HG02678 (cell line): Measurements from ENCODE around the gene RFC2.
A peak's percentile ranks its signal among the peaks of the same experiment; 100 is the strongest.
"Not testable (repeated sequence)": the region's sequence is repeated elsewhere in the genome, so short reads cannot be mapped to it uniquely, and the experiment has no call there.

Experiments
- ATAC-seq: cut with Tn5 transposase; IDR thresholded peaks from one replicate; pipeline ENCODE4 v1.9.1; 2021; ENCODE audit warnings: mild to moderate bottlenecking, moderate library complexity; ENCODE audit not compliant: unreplicated experiment

RFC2 gene

DNA sequence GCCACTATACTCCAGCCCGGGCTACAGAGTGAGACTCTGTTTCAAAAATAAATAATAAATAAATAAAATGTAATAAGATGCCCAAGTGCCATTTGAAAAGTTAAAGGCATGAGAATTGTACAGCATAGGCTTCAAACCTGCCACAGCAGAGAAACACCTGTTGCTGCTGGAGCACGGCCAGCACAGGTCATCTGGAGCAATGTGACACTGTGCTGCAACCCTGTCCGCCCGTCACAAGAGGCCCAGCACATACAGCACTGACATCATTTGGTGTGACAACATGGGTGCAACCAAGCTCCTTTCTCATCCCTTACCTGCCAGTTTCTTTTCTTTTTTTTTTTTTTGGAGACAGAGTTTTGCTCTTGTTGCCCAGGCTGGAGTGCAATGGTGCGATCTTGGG is 1.3 kb downstream of the RFC2 start:
- ATAC-seq = no peak

DNA sequence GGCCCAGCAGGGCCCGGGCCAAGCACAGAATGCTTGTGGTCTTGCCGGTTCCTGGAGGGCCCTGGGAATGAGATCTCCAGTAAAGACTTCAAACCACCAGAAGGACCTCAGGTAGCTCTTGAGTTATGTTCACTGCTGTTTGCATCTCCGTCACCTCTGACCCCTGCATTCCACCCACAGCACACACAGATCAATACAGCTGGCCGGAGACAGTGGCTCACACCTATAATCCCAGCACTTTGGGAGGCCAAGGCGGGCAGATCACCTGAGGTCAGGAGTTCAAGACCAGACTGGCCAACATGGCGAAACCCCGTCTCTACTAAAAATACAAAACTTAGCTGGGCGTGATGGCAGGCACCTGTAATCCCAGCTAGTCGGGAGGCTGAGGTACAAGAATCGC is 5.1 kb downstream of the RFC2 start:
- ATAC-seq = not testable (repeated sequence)

DNA sequence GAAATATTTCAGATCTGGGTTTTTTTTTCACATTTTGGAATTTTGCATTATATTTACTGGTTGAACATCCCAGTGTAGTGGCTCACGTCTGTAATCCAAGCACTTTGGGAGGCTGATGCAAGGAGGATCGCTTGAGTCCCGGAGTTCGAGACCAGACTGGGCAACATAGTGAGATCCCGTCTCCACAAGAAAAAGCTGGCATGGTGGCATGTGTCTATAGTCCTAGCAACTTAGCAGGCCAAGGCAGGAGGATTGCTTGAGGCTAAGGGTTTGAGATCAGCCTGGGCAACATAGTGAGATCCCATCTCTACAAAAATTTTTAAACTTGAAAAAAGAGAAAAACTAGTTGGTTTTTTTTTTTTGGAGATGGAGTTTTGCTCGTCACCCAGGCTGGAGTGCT is 6.0 kb downstream of the RFC2 start:
- no peak for ATAC-seq

DNA sequence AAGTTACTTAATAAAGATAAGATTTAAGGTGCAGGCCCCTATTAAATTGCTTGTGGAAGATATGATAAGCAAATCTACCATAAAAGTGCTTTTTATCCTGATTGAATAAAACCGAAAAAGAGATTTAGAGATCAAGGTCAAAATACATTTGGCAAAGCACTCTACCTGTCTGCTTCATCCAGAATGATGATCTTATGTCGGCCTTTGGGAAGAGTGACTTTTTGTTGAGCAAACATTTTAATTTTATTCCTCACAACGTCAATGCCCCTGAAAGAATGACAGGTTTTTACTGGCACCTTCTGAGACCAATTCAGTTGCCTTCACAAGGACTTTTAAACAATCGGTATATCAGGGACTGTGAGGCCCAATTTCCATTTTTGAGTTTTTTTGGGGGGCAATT is 7.7 kb downstream of the RFC2 start:
- ATAC-seq = no peak

GRCh38 chr7:74242122-74242443 is 12.1 kb downstream of the RFC2 start:
- no peak for ATAC-seq

DNA sequence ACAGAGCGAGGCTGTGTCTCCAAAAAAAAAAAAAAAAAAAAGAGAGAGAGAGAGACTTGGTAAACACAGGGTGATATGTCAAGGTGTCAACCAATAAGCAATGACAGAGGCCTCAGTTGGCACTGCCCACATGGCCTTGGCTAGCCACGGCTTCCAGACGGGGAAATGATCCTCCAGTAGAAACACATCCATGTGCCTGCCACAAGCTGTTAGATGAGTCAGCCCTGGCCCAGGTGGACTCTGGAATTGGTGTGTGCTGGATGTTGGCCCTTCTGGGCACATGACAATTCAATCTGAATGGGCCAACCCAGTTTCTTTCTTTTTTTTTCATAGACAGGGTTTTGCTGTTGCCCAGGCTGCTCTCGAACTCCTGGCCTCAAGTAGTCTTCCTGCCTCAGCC is 13.7 kb downstream of the RFC2 start:
- no peak for ATAC-seq

GRCh38 chr7:74236284-74236683 is 17.9 kb downstream of the RFC2 start:
- ATAC-seq = no peak

DNA sequence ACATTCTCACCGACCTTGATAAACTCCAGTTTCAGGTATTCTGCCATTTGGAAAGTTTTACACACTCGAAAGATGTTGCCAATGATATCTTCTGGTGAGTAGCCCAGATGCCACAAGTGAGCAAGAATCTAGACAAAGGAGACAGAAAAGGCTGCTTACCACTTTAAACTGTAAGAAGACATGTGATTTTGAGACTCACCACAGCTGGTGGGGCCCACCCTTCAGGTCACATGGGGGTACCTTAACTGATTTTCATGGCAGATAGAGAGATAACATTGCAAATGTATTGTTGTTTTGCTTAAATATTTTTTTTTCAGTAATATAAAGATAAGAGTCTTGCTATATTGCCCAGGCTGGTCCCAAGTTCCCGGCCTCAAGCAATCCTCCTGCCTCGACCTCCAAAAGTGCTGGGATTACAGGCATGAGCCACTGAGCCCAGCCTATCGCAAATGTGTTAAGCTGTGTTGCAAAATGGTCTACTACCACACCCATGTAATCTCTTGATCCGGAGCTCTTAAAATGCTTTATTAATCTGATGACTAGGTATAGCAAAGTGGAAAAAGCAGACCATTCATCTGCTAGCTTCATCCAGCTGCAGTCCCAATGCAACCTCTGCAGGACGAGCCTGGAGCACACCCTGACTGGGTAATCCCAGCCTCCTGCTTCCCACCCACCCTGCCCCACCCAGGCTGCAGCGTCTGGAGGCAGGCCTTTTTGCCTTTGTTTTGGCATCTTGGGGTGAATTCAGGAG is 18.5 kb downstream of the RFC2 start:
- no peak for ATAC-seq

GRCh38 chr7:74233655-74234285 is 20.4 kb downstream of the RFC2 start:
- ATAC-seq = no peak

DNA sequence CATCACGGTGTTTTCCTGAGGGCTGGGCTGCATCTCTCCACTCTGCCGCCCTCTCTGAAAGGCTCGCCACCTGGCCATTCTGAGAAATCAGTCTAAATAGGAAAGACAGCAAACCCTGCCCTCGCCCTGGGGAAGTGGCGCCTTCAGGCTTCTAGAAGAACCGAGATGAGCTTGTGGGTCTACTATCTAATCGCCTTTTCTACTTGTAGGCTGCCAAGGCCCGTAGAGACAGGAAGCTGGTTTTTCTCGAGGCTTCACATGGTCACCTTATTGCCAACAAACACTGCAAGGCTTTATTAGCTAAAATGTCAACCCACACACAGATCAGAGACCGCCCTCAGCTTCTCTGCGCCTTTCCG is 23.0 kb downstream of the RFC2 start:
- ATAC-seq = peak; percentile 69

DNA sequence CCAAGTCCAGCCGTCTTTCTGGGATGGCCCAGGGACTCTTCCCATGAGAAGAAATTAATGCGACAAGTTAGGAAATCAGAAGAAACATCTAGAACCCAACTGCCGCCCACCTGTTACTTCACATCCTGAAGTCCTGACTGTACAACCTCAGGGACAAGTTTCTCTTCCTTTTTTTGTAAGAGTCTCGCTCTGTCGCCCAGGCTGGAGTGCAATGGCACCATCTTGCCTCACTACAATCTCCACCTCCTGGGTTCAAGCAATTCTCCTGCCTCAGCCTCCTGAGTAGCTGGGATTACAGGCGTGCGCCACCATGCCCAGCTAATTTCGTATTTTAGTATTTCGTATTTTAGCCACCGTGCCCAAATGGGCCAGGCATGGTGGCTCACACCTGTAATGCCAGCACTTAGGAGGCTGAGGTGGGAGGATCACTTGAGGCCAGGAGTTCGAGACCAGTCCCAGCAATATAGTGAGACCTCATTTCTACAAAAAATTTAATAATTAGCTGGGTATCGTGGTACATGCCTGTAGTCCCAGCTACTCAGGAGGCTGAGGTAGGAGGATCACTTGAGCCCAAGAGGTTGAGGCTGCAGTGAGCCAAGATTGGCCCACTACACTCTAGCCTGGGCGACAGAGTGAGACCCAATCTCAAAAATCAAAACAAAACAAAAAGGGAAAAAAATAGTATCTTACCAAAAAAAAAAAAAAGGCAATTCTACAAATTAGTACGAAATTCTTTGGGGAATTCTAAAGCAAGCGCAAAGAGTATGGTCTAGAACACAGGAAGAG is 23.6 kb downstream of the RFC2 start:
- ATAC-seq = peak; percentile 6

GRCh38 chr7:74228951-74229900 is 25.0 kb downstream of the RFC2 start:
- no peak for ATAC-seq

GRCh38 chr7:74226633-74227032 is 27.6 kb downstream of the RFC2 start:
- ATAC-seq = no peak

GRCh38 chr7:74225400-74225799 is 28.8 kb downstream of the RFC2 start:
- no peak for ATAC-seq

- not testable (repeated sequence) for ATAC-seq
These were observed 29.3 kb downstream of the RFC2 start for GRCh38 chr7:74224907-74225306.

DNA sequence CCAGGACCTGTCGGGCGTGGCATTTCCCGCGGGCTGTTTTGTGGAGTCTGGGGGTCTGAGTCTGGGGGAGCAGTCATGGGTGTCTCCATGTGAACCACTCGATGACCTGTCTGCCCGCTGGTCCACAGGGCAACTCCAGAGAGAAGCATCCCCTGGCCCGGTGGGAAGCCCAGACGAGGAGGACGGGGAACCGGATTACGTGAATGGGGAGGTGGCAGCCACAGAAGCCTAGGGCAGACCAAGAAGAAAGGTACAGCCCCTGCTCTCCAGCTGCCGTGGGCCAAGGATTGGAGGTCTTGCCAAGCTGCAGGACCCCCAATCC is 29.7 kb downstream of the RFC2 start:
- no peak for ATAC-seq

- no peak for ATAC-seq
These were observed 30.3 kb downstream of the RFC2 start for GRCh38 chr7:74223711-74224510.

DNA sequence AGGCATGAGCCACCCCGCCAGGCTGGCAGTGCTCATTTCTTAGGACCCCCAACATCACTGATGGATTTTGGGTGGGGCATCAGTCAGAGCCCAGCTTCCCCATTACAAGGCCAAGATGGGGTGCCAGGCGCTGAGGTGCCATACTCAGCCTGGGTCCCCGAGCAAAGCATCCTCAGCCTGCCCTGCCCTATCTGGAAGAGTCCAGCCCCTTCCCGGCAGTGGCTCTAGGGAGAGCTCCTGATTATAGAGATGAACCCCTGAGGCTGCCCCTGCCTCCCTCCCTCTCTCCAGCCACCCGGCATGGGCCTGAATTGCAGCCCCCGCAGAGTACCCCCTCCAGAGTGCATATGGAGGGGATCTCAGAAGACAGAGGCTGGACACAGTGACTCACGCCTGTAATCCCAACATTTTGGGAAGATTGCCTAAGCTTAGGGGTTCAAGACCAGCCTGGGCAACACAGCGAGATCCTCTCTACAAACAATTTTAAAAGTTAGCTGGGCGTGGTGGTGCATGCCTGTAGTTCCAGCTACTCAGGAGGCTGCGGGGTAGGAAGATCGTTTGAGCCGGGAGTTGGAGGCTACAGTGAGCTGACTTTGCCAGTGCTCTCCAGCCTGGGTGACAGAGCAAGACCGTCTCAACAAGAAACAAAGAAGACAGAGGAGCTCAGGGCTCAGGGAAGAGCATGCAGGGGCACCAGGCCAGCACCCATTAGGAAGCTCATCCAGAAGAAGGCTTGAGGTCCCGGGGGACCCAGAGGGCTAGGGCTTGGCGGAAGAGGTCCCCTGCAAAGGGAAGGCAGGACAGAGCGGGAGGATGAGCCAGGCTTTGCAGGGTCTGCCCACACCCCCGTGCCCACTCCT is 31.1 kb downstream of the RFC2 start:
- ATAC-seq = no peak

- ATAC-seq = no peak
These were observed 32.5 kb downstream of the RFC2 start for GRCh38 chr7:74221713-74222112.
